Stimulated activated naive CD8-positive, alpha-beta T cell treated with anti-CD3 and anti-CD28 coated beads, Interleukin-15, amount 100 ng/mL, for 72 hours (primary cell): ENCODE measurements around the gene DDA1.

Source experiments
- ATAC-seq: fragments of 150-1000 bp; cut with Tn5 transposase; 2 replicates; pipeline ENCODE4 v1.10.0; 2021; ENCODE audit warnings: mild to moderate bottlenecking, moderate library complexity
- DNase-seq, 2 donors: peaks; one replicate each; pipeline ENCODE4 v3.0.0; 2021 to 2022
- H3K27ac Mint-ChIP-seq, 2 donors: one replicate each; pipeline ENCODE4 v1.8.0; 2022; ENCODE audit warnings: mild to moderate bottlenecking in 2 of 2, mixed read lengths in 2 of 2, moderate library complexity in 2 of 2
- H3K27me3 Mint-ChIP-seq: one replicate; pipeline ENCODE4 v1.8.0; 2022; ENCODE audit warnings: mixed read lengths
- H3K4me1 Mint-ChIP-seq: one replicate; pipeline ENCODE4 v1.8.0; 2022; ENCODE audit warnings: mild to moderate bottlenecking, mixed read lengths
- H3K4me3 Mint-ChIP-seq, 2 donors: one replicate each; pipeline ENCODE4 v1.8.0; 2022; ENCODE audit warnings: mild to moderate bottlenecking in 2 of 2, mixed read lengths in 2 of 2, moderate library complexity in 1 of 2
- H3K9me3 Mint-ChIP-seq, 2 donors: one replicate each; pipeline ENCODE4 v1.8.0; 2022; ENCODE audit warnings: mixed read lengths in 2 of 2

The DDA1 gene

GRCh38 chr19:17339088-17339741 is 29.9 kb downstream of the DDA1 start:
- DNase-seq (no peak), ATAC-seq (no peak)
- Mint-ChIP-seq H3K27ac (peak overlapping the region in 1 of 2 donors; percentile 7), H3K9me3 (no peaks in the 10 kb centered on the region), H3K4me3 (peak overlapping the region; percentile 91 to 95), H3K4me1 (peaks cover 47% of the 10 kb centered on the region), H3K27me3 (no peaks in the 10 kb centered on the region)

DNA sequence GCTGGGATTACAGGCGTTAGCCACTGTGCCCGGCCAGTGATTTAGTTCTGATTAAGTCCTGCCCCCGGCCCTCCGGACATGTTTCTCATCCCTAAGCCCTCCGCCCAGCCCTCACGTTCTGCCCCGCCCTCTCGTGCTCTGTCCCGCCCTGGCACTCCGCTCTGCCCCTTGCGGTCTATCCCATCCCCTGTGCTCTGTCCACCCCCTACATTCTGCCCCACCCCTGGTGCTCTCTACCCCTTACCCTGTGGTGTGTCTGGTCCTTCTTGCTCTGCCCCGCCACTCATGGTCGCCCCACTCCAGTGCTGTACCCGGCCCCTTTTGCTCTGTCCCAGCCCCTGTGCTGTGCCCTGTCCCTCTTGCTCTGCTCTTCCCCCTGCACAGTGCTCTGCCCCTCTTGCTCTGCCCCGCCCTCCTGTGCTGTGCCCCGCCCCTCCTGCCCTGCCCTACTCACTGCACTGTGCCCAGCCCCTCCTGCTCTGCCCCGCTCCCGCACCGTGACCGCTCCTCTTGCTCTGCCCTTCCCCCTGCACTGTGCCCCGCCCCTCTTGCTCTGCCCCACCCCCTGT is 31.0 kb downstream of the DDA1 start:
- Mint-ChIP-seq H3K27ac (peak overlapping the region in 1 of 2 donors; percentile 42), H3K4me3 (no peak overlapping the region)

GRCh38 chr19:17340871-17341357 is 31.6 kb downstream of the DDA1 start:
- Mint-ChIP-seq H3K9me3 (no peaks in the 10 kb centered on the region), H3K27me3 (no peaks in the 10 kb centered on the region), H3K4me1 (peaks cover 39% of the 10 kb centered on the region), H3K27ac (no peak overlapping the region), H3K4me3 (no peak overlapping the region)
- ATAC-seq, result no peak
- DNase-seq, result no peak

More for the DNA sequence above, 31.0 kb downstream of the DDA1 start:
- ATAC-seq (no peak), DNase-seq (no peak)
- H3K27me3 Mint-ChIP-seq, result no peaks in the 10 kb centered on the region
- no peaks in the 10 kb centered on the region for H3K9me3 Mint-ChIP-seq
- H3K4me1 Mint-ChIP-seq, result peaks cover 38% of the 10 kb centered on the region

- no peaks in the 10 kb centered on the region for H3K9me3 Mint-ChIP-seq
- ATAC-seq, result no peak
- no peak overlapping the region for H3K27ac Mint-ChIP-seq
- H3K4me1 Mint-ChIP-seq, result peaks cover 39% of the 10 kb centered on the region
- no peak overlapping the region for H3K4me3 Mint-ChIP-seq
- H3K27me3 Mint-ChIP-seq, result no peaks in the 10 kb centered on the region
- no peak for DNase-seq
Observed at GRCh38 chr19:17341386-17341785, 32.0 kb downstream of the DDA1 start.

- Mint-ChIP-seq H3K9me3 (no peaks in the 10 kb centered on the region), H3K27me3 (no peaks in the 10 kb centered on the region), H3K4me1 (peaks cover 40% of the 10 kb centered on the region), H3K4me3 (no peak overlapping the region), H3K27ac (no peak overlapping the region)
- DNase-seq (no peak), ATAC-seq (no peak)
Observed at GRCh38 chr19:17341845-17342244, 32.5 kb downstream of the DDA1 start.

DNA sequence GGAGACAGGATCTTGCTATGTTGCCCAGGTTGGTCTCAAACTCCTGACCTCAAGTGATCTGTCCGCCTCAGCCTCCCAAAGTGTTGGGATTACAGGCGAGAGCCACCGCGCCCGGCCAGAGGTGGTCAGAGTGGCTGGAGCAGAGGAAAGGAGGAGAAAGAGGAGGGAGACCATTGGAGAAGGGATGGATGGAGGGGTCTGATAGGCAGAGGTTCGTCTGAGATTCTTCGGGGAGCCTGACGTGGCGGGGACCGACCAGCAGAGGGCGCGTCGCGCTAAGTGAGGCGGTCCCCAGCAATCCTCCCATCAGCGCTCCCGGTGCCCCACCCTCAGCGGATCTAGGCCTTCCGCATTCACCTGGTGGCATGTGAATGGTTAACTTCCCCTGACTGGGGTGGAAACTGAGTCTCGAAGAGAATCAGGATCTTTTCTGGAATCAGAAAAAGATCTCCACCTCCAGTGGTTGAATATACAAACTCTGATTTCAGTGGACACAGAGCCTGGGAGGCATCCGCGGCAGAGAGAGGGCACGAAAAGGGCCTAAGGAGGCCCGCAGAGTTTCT is 36.8 kb downstream of the DDA1 start:
- no peaks in the 10 kb centered on the region for H3K9me3 Mint-ChIP-seq
- ATAC-seq (peak; percentile 97), DNase-seq (peak; percentile 82 to 83)
- peaks cover 42% of the 10 kb centered on the region for H3K27me3 Mint-ChIP-seq
- H3K4me3 Mint-ChIP-seq, result no peak overlapping the region
- H3K4me1 Mint-ChIP-seq, result peaks cover 17% of the 10 kb centered on the region
- H3K27ac Mint-ChIP-seq, result peak overlapping the region in 1 of 2 donors; percentile 21

DNA sequence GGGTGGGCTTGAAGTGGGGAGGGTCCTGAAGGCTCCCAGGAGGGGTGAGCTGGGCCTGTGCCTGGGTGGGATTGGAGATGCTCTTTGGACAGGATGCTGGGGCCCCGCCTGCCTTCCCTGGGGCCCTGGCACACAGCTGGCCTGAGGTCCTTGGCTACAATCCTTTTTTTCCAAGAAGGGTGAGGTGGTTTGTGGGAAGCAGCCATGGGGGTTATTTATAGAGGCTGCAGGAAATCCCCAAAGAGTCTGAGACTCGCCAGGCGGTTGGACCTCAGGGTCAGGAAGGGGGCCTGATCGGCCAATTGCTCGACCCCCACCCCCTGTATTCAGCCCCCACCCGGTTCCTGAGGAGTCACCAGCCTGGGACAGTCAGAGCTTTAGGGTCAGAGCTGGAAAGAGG is 38.0 kb downstream of the DDA1 start:
- H3K4me3 Mint-ChIP-seq, result no peak overlapping the region
- H3K27ac Mint-ChIP-seq, result no peak overlapping the region
- peaks cover 24% of the 10 kb centered on the region for H3K4me1 Mint-ChIP-seq
- no peak for DNase-seq
- peaks cover 54% of the 10 kb centered on the region for H3K27me3 Mint-ChIP-seq
- no peaks in the 10 kb centered on the region for H3K9me3 Mint-ChIP-seq
- no peak for ATAC-seq

DNA sequence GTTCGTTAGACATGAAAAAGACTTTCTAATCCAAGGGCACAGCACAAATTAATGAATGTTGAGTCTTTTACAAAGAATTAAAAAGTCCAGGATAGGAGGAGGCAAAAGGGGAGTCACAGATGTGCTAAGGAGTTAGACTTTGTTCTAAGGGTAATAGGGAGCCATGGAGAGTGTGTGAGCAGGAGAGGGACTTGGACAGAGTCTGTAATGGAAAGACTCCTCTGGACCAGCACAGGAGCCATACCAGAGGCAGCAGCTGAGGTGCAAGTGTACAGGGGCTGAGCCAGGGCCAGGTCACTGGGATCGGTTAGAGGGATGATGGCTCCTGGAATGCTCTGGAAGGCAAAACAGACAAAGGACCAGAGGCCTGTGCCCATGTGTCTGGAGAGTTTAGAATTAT is 38.5 kb downstream of the DDA1 start:
- H3K27me3 Mint-ChIP-seq, result peaks cover 59% of the 10 kb centered on the region
- ATAC-seq, result no peak
- DNase-seq, result no peak

GRCh38 chr19:17348700-17349099 is 39.3 kb downstream of the DDA1 start:
- H3K4me1 Mint-ChIP-seq, result peaks cover 24% of the 10 kb centered on the region
- no peak overlapping the region for H3K27ac Mint-ChIP-seq
- H3K9me3 Mint-ChIP-seq, result no peaks in the 10 kb centered on the region
- DNase-seq, result no peak
- ATAC-seq, result no peak
- peaks cover 67% of the 10 kb centered on the region for H3K27me3 Mint-ChIP-seq
- H3K4me3 Mint-ChIP-seq, result no peak overlapping the region

More for the DNA sequence above, 38.5 kb downstream of the DDA1 start:
- H3K27ac Mint-ChIP-seq, result no peak overlapping the region
- H3K4me1 Mint-ChIP-seq, result peaks cover 24% of the 10 kb centered on the region
- no peak overlapping the region for H3K4me3 Mint-ChIP-seq
- H3K9me3 Mint-ChIP-seq, result no peaks in the 10 kb centered on the region

DNA sequence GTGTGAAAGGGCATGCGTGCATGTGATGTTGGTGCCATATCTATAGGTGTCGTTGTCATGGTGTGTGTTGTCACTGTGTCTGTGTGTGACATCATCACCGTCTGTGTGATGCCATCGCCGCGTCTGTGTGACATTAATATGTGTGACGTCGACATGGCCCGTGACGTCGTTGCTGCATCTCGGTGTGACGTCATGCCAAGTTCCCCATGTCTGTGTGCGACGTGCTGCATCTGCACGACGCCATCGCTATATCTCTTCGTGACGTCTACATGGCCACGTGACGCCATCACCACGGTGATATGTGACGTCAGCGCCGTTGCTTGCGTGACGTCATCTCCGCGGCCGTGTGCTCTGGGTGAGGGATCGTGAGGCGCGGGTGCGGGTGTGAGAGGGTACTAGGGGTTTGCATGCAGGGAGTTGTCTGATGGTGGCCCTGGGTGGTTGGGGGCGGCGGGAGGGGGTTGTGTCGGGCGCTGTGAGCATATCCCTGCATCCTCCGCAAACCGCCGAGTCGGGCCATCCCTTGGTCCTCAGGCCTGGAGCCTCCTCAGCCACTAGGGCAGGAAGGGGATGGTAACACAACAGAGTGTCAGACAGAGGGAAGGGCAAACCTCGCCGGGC is 42.6 kb downstream of the DDA1 start:
- no peak overlapping the region for H3K4me3 Mint-ChIP-seq
- H3K4me1 Mint-ChIP-seq, result peaks cover 15% of the 10 kb centered on the region
- no peak for DNase-seq
- H3K27ac Mint-ChIP-seq, result no peak overlapping the region
- no peak for ATAC-seq
- no peaks in the 10 kb centered on the region for H3K9me3 Mint-ChIP-seq
- H3K27me3 Mint-ChIP-seq, result peaks cover 69% of the 10 kb centered on the region

- no peak for ATAC-seq
- peaks cover 15% of the 10 kb centered on the region for H3K4me1 Mint-ChIP-seq
- peaks cover 61% of the 10 kb centered on the region for H3K27me3 Mint-ChIP-seq
- no peak overlapping the region for H3K4me3 Mint-ChIP-seq
- H3K27ac Mint-ChIP-seq, result peak overlapping the region in 1 of 2 donors; percentile 3
- H3K9me3 Mint-ChIP-seq, result no peaks in the 10 kb centered on the region
- no peak for DNase-seq
Observed at GRCh38 chr19:17352608-17353280, 43.4 kb downstream of the DDA1 start.

- peaks cover 54% of the 10 kb centered on the region for H3K27me3 Mint-ChIP-seq
- H3K4me1 Mint-ChIP-seq, result peaks cover 15% of the 10 kb centered on the region
- ATAC-seq, result no peak
- DNase-seq, result no peak
- H3K4me3 Mint-ChIP-seq, result peak overlapping the region in 1 of 2 donors; percentile 3
- H3K9me3 Mint-ChIP-seq, result no peaks in the 10 kb centered on the region
- H3K27ac Mint-ChIP-seq, result no peak overlapping the region
Observed at GRCh38 chr19:17353386-17353785, 44.0 kb downstream of the DDA1 start.

DNA sequence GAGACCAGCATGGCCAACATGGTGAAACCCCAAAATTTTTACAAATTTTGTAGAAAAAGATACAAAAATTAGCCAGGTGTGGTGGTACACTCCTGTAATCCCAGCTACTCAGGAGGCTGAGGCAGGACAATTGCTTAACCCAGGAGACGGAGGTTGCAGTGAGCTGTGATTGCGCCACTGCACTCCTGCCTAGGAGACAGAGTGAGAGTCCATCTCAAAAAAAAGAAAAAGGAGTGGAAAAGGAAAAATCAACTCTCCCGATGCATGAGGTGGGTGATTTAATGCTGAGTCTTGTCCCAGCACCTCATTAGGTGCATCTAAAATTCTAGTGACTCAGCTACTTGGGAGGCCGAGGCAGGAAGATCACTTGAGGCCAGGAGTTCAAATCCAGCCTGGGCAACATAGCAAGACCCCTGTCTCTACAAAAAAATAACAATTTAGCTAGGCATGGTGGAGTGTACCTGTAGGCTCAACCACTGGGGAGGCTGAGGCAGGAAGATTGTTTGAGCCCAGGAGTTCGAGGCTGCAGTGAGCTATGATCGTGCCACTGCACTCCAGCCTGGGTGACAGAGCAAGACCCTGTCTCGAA is 47.8 kb downstream of the DDA1 start:
- DNase-seq (no peak), ATAC-seq (no peak)
- Mint-ChIP-seq H3K9me3 (no peaks in the 10 kb centered on the region), H3K4me1 (no peaks in the 10 kb centered on the region), H3K27ac (no peak overlapping the region), H3K27me3 (peaks cover 17% of the 10 kb centered on the region), H3K4me3 (no peak overlapping the region)

GRCh38 chr19:17357724-17358123 is 48.4 kb downstream of the DDA1 start:
- DNase-seq (no peak), ATAC-seq (no peak)
- H3K4me1 Mint-ChIP-seq, result no peaks in the 10 kb centered on the region
- H3K27me3 Mint-ChIP-seq, result peaks cover 12% of the 10 kb centered on the region
- no peak overlapping the region for H3K4me3 Mint-ChIP-seq
- no peak overlapping the region for H3K27ac Mint-ChIP-seq
- H3K9me3 Mint-ChIP-seq, result no peaks in the 10 kb centered on the region

GRCh38 chr19:17358395-17358794 is 49.0 kb downstream of the DDA1 start:
- H3K4me3 Mint-ChIP-seq, result no peak overlapping the region
- peaks cover 5% of the 10 kb centered on the region for H3K27me3 Mint-ChIP-seq
- H3K9me3 Mint-ChIP-seq, result no peaks in the 10 kb centered on the region
- no peaks in the 10 kb centered on the region for H3K4me1 Mint-ChIP-seq
- no peak for DNase-seq
- H3K27ac Mint-ChIP-seq, result no peak overlapping the region
- no peak for ATAC-seq
